Activated CD4-positive, alpha-beta T cell treated with anti-CD3 and anti-CD28 coated beads, Interleukin-2, amount 50 U/mL, for 16 hours (primary cell): Measurements from ENCODE around the gene METTL2A.
"Not testable (repeated sequence)": the region's sequence is repeated elsewhere in the genome, so short reads cannot be mapped to it uniquely, and the experiment has no call there.

Experiments
- DNase-seq: peaks from one replicate; pipeline ENCODE4 v3.0.0-alpha.2; 2020

The METTL2A gene

DNA sequence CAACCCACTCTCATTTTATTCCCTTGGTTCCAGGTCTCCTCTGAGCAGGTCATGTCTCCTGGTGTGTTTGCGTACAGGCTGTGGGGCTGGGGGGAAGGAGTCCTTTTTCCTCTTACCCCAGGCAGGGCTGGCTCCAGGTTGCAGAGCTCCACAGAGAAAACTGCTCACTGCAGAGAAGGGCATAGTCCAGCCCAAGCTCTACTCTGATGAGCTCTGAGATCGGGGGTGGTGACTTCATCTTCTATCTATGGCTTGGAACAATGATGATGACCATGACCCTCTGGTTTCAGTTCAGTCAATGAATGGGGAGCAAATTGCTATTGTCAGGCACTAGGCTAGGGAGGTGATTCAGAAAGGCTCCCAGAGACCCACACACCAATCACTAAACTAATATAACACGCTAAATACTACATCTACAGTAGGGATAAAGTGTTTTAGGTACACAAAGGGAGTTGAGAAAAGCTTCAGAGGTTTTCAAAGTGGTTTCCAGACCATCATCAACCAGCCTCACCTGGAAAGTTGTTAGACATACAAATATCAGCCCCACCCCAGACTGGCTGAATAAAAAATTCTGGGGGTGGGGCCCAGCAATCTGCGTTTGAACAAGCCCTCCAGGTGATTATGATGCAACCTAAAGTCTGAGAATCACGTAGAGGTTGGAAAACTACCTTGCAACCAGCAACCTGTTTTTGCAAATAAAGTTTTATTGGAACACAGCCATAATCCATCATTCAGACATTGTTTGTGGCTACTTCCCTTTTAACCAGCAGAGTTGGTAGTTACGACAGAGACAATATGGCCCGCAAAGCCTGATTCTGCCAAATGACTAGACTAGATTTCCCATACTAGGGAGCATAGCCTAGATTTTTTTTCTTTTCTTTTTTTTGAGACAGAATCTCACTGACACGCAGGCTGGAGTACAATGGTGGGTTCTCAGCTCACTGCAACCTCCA lies 49.6 kb downstream of the METTL2A start:
- not testable (repeated sequence) for DNase-seq

GRCh38 chr17:62477111-62477510 lies 53.4 kb downstream of the METTL2A start:
- not testable (repeated sequence) for DNase-seq

DNA sequence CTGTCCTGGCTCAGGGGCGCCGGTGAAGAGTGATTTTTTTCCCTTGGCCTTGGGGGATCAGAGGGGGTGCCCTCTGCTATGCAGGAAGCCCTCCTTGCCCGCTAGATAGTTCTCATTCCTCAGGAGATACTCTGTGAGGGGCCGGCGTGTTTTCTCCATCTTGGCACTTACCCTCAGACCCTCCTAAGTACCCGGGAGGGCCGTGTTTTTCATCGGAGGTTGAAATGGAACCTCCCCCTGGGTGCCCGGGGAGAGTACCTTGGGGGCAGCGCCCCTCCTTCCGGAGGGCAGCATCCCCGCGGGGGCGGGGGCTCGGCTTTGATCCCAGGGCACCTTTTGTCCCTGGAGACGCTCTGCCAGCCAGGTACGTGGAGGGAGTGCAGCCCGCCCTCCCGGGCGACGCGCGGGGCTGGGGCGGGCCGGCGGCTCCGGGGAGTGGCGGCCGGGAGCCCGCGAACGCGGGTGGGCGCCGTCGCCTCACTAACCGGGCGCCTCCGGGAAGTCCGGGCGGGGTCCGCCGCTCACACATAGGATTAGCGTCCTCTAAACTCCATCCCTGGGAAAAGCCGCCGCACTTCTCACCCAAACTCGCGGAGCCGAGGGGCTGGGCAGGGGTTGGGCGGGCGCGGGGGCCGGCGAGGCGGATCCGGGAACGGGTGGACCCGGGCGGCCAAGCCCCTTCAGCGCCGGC lies 54.2 kb downstream of the METTL2A start:
- peak; percentile 39 for DNase-seq

DNA sequence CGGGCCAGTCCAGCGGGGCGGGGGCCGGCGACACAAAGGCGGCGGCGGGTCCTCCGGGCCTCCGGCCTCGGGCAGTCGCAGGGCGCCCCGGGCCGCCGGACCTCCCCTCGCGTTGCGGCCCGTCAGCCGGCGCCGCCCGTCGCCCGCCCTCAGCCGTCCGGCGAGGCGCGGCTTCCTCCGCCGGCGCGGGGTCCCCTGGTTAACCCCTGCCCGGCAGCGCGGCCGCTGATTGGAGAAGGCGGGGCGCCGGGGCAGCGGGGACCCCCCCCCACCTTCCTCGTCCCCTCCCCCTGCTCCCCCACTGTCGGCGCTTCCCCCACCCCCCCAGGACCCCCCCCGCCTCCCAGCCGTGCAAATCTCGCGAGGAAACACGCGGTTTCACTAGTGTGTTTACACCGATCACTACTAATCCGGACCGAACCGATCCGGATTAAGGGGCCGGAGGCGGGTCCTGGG lies 54.8 kb downstream of the METTL2A start, which contains the start of gene TLK2:
Gene TLK2 (plus strand): TSS at position 402 of the 456 bp plus-strand sequence. CDS start 2,301 bp downstream, outside the sequence.
- peak; percentile 79 for DNase-seq

DNA sequence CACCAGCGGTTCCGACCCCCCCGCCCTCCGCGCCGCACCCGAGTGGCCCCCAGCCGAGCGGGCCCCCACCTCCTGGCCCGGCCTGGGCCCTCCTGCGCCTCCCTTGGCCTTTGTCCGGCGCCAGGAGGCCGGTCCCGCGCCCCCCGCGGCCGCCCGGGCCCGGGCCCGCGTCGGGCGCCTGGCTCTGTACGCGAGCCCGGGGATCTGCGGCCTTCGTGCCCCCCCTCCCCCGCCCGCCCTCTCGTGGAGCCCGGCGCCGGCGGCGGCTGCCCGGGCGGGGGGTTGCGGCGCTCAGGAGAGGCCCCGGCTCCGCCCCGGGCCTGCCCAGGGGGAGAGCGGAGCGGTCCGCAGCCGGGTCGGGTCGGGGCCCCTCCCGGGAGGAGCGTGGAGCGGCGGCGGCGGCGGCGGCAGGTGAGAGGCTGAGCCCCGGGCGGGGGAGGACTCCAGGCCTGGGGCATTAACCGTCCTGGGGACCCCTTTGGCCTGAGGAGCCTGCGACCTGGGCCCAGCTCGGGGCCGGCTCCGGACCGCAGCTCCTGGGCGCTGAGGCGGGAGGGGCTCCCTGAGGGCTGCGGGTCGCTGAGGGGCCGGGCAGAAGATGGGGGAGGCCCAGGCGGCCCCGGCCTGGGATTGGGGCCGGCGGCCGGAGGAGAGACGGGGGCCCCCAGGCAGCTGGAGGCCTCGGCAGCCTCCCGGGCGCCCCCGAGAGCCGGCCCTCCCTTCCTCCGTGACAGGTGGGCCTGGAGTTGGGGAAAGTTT lies 55.4 kb downstream of the METTL2A start:
- peak; percentile 23 for DNase-seq

- DNase-seq: not testable (repeated sequence)
Observed at GRCh38 chr17:62479639-62480258, 56.1 kb downstream of the METTL2A start.

- DNase-seq: not testable (repeated sequence)
Observed at GRCh38 chr17:62482553-62482952, 58.9 kb downstream of the METTL2A start.

- DNase-seq: not testable (repeated sequence)
Observed at GRCh38 chr17:62490990-62491389, 67.3 kb downstream of the METTL2A start.

DNA sequence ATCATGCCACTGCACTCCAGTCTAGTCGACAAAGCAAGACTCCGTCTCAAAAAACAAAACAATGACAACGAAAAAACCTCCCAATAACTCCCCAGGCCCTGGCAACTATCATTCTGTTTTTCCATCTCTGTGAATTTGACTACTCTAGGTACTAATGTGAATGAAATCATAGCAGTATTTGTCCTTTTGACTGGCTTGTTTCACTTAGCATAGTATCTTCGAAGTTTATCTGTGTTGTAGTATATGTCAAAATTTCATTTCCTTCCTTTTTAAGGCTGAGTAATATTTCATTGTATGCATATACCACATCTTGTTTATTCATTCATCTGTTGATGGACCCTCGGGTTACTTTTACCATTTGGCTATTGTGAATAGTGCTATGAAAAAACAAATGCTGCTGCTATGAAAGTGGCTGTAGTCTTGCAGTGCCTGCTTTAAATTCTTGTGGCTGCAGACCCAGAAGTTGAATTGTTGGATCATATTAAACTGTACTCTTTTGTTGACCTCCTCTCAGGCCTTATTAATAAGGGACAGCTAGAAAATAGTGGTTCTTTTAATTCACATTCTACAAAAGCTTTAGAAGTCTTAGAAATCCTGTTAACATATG lies 69.5 kb downstream of the METTL2A start:
- DNase-seq: not testable (repeated sequence)

DNA sequence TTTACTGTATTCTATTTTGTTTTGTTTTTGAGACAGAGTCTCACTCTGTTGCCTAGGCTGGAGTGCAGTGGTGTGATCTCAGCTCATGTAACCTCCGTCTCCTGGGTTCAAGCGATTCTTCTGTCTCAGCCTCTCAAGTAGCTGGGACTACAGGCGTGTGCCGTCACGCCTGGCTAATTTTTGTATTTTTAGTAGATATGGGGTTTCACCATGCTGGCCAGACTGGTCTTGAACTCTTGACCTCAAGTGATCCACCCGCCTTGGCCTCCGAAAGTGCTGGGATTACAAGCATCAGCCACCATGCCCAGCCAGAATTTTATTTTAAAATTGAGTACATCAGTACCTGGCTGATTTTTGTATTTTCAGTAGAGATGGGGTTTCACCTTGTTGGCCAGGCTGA lies 70.4 kb downstream of the METTL2A start:
- DNase-seq: not testable (repeated sequence)

DNA sequence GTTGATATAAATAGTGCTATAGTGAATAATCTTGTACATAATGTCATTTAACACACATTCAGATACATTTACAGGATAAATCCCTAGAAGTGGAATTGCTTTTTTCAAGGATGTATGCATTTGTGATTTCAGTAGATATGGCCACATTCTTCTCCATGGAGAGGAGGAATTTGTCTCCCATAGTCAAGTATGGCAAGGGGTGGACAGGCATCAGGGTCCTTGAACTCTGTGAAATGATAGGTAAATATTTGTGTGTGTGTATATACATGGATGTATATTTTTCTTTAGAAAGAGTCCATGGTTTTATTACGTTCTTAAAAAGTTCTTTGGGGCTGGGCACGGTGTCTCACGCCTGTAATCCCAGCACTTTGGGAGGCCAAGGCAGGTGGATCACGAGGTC lies 72.6 kb downstream of the METTL2A start:
- DNase-seq: not testable (repeated sequence)

- DNase-seq: not testable (repeated sequence)
Observed at GRCh38 chr17:62498796-62499195, 75.1 kb downstream of the METTL2A start.
